SK-N-MC (cell line): ENCODE measurements around the gene TXNDC17.

Experiments
- EZH2 ChIP-seq: fragments of 200-600 bp; sonication (generic); IDR thresholded peaks from one replicate; pipeline ENCODE4 v1.6.1; 2017; ENCODE audit warnings: antibody characterized with exemption
- FOXP2 ChIP-seq: optimal IDR thresholded peaks from 2 replicates; pipeline ENCODE3; 2011; ENCODE audit warnings: mild to moderate bottlenecking, moderate library complexity; ENCODE audit not compliant: insufficient read depth; ENCODE audit errors: extremely low read length, control extremely low read depth
- POLR2AphosphoS5 ChIP-seq: IDR thresholded peaks from 2 replicates; pipeline ENCODE4 v1.6.1; 2012; ENCODE audit warnings: mild to moderate bottlenecking, low read depth, low read length, borderline replicate concordance

GRCh38 chr17:6657633-6658287, 16.9 kb downstream of the TXNDC17 start:
- no peak for TF ChIP-seq POLR2AphosphoS5
- TF ChIP-seq EZH2, result no peak
- TF ChIP-seq FOXP2, result no peak
